C4-2B (cell line): Measurements from ENCODE around the gene A2M.

ENCODE experiments used
- ZFX ChIP-seq: fragments of 450-650 bp; IDR thresholded peaks from 2 replicates; pipeline ENCODE4 v1.6.1; 2017
- TF ChIP-seq, protein P1 (sequence below): fragments of 450-650 bp; conservative IDR thresholded peaks from 2 replicates; pipeline ENCODE4 v1.5.1; 2017; ENCODE audit warnings: mild to moderate bottlenecking

DNA sequence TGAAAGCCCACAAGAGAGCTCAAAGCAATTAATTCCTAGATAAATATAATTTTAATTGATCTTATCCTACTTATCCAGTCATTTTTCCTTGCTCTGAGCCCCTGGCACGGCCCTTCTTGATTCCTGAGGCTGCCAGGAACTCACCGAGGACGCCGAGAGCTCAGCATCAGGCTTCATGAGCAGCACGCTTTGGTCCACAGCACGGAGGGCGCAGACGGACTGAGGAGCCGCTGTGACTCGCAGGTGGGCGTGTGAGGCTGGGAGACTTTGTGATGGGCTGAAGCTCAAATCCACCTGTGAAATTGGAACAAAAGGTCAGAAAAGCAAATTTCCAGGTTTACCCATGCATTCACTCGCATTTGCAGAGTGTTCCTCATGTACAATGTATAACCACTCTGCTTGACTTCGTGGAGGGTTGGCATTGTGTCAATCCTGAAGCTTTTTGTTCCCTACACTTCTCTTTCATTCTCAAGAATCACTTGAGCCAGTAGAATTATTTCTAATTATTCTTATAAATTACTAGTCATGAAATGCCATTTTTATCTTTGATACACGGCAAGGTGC, 17.2 kb downstream of the A2M start:
- TF ChIP-seq, protein P1, sequence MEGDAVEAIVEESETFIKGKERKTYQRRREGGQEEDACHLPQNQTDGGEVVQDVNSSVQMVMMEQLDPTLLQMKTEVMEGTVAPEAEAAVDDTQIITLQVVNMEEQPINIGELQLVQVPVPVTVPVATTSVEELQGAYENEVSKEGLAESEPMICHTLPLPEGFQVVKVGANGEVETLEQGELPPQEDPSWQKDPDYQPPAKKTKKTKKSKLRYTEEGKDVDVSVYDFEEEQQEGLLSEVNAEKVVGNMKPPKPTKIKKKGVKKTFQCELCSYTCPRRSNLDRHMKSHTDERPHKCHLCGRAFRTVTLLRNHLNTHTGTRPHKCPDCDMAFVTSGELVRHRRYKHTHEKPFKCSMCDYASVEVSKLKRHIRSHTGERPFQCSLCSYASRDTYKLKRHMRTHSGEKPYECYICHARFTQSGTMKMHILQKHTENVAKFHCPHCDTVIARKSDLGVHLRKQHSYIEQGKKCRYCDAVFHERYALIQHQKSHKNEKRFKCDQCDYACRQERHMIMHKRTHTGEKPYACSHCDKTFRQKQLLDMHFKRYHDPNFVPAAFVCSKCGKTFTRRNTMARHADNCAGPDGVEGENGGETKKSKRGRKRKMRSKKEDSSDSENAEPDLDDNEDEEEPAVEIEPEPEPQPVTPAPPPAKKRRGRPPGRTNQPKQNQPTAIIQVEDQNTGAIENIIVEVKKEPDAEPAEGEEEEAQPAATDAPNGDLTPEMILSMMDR = no peak
- no peak for TF ChIP-seq ZFX
